Left forelimb (tissue), 1 donor: Measurements from ENCODE around the gene NSD1.
"Not testable (repeated sequence)": the region's sequence is repeated elsewhere in the genome, so short reads cannot be mapped to it uniquely, and the experiment has no call there.

Experiments
- DNase-seq: peaks from one replicate; pipeline ENCODE4 v3.0.0-alpha.2; 2018; ENCODE audit warnings: low spot score

NSD1 gene

DNA sequence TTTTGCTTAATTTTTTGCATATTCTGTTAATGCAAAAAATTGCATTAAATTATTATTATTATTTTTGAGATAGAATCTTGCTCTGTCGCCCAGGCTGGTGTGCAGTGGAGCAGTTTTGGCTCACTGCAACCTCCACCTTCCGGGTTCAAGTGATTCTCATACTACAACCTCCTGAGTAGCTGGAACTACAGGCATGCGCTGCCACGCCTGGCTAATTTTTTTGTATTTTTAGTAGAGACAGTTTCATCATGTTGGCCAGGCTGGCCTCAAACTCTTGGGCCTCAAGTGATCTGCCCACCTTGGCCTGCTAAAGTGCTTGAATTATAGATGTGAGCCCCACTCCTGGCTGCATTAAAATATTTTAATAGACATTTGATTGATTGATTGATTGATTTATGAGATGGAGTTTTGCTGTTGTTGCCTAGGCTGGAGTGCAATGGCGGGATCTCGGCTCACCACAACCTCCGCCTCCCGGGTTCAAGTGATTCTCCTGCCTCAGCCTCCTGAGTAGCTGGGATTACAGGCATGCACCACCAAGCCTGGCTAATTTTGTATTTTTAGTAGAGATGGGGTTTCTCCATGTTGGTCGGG lies 44.4 kb downstream of the NSD1 start:
- DNase-seq, result not testable (repeated sequence)

DNA sequence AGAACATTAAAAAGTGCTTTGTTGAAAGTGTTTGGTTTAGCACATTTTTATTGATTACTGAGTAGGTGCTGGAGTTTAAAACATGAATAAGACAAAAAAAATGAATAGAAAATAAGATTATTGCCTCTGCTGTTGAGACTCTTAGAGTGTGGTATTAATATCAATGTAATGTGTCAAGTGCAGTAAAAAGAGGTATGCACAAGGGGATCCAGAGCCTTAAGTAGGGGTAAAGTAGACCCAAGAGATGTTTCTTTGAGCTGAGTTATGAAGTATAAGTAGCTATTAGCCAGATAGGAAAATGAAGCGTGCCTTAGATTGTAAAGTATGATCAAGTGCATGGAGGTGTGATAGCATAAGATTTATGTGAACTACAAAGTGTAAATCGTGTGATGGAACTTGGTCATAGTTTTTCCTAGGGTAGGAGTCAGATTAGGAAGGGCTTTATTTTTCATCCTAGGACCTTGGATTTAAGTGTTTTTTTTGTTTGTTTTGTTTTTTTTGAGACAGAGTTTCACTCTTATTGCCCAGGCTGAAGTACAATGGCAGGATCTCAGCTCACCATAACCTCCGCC lies 45.2 kb downstream of the NSD1 start:
- no peak for DNase-seq

GRCh38 chr5:177179431-177179830 lies 45.9 kb downstream of the NSD1 start:
- no peak for DNase-seq

GRCh38 chr5:177183142-177183541 lies 49.6 kb downstream of the NSD1 start:
- DNase-seq, result no peak

DNA sequence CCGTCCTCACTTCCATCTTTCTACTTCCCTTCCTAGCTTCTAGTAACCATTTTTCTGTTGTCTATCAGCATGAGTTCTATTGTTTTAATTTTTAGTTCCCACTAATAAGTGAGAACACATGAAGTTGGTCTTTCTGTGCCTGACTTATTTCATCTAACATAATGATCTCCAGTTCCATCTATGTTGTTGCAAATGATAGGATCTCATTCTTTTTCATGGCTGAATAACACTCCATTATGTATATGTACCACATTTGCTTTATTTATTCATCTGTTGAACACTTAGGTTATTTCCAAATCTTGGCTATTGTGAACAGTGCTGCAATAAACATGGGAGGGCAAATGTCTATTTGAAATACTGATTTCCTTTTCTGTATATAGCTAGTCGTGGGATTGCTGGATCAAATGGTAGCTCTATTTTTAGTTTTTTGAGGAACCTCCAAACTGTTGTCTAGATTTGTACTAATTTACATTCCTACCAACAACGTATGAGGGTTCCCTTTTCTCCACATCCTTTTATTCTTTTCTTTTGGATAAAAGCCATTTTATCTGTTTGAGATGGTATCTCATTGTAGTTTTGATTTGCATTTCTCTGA lies 50.3 kb downstream of the NSD1 start:
- no peak for DNase-seq

DNA sequence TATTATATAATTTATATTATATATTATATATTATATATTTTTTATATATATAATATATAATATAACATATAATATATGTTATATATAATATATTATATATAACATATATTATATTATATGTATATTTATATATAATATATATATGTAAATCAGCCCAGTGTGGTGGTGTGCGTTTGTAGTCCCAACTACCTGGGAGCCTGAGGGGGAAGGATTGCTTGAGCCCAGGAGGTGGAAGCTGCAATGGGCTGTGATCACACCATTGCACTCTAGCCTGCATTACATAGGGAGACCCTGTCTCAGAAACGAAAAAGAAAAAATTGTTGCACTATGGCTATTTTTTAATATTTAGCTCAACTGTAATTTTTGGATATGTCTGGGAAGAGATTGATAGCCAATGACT lies 52.4 kb downstream of the NSD1 start:
- no peak for DNase-seq

GRCh38 chr5:177186645-177187044 lies 53.1 kb downstream of the NSD1 start:
- DNase-seq, result no peak

DNA sequence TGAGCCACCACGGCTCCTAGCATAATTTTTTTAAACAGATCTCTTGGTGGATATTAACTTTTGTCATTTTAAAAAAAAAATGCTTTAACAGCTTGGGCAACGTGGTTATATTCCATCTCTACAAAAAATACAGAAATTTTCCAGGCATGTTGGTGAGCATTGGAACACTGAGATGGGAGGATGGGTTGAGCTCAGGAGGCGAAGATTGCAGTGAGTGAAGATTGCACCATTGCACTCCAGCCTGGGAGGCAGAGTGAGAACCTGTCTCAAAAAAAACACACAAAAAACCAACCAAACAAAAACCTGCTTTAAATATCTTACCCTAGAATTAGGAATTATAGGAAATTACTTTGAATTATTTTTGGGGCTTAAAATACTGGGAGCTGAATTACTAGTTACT lies 55.2 kb downstream of the NSD1 start:
- DNase-seq, result no peak

DNA sequence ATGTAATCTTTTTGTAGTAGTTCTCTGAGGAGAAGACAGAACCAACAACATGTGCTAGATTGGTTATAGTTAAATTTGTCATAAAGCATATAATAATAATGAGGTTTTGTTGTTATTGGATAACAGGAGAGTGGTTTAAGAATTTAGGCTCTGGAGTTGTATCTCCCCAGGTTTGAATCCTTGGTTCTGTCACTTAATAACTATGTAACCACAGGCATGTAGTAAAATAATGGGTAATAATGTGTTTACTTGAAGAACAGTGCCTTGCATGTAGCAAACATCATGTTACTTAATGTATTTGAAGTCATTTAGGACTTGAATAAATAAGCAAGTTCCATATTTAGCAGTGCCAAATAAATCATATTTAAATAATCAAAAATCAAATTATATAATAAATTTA lies 55.8 kb downstream of the NSD1 start:
- DNase-seq, result no peak

- DNase-seq, result no peak
Observed at GRCh38 chr5:177189965-177190364, 56.4 kb downstream of the NSD1 start.

GRCh38 chr5:177194268-177194667 lies 60.7 kb downstream of the NSD1 start:
- DNase-seq, result no peak

DNA sequence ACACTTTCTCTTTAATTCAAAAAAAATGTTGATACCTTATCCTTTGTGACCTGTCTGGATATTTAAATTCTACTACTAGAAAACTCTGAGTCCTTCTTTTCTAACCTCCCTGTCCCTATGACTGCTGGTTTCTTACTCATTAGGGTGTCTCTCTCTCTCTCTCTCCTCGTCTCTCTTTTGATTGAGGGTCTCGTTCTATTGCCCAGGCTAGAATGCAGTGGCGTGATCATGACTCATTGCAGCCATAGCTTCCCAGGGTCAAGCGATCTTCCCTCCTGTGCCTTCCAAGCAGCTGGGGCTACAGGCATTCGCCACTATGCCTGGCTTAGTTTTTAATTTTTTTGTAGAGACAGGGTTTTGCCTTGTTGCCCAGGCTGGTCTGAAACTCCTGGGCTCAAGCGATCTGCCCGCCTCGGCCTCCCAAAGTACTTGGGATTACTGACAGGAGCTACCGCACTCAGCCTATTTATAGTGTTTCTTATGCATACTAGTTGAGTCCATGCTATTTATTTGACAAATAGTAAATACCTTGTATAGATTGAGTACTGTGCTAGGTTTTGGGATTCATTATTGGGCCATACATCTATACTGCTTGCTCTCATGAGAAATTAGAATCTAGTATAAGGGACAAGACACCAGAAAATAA lies 61.9 kb downstream of the NSD1 start:
- DNase-seq, result no peak

DNA sequence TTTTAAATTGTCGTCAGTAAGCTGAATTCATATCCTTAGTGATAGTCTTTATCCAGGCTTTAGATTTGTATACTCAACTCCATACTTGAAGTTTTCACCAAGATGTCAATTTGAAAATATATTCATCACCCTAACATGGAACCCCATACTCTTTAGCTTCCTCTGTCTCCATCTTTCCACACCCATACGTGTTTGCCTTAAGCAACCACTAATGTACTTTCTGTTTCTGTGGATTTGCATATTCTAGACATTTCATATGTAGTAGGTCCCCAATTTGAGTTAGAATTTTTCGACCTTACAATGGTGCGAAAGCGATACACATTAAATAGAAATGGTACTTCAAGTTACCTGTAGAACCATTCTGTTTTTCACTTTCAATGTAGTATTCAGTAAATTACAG lies 65.2 kb downstream of the NSD1 start:
- no peak for DNase-seq

GRCh38 chr5:177204281-177204680 lies 70.7 kb downstream of the NSD1 start:
- no peak for DNase-seq

GRCh38 chr5:177209610-177210009 lies 76.0 kb downstream of the NSD1 start:
- no peak for DNase-seq

GRCh38 chr5:177212242-177212641 lies 78.7 kb downstream of the NSD1 start:
- no peak for DNase-seq

DNA sequence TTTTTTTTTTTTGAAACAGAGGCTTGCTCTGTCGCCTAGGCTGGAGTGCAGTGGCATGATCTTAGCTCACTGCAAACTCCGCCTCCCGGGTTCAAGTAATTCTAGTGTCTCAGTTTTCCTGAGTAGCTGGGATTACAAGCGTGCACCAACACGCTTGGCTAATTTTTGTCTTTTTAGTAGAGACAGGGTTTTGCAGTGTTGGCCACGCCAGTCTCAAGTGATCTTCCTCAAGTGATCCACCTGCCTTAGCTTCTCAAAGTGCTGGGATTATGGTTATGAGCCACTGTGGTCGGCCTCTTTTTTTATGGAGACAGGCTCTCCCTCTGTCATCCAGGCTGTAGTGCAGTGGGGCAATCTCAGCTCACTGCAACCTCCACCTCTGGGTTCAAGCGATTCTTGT lies 87.0 kb downstream of the NSD1 start:
- no peak for DNase-seq

DNA sequence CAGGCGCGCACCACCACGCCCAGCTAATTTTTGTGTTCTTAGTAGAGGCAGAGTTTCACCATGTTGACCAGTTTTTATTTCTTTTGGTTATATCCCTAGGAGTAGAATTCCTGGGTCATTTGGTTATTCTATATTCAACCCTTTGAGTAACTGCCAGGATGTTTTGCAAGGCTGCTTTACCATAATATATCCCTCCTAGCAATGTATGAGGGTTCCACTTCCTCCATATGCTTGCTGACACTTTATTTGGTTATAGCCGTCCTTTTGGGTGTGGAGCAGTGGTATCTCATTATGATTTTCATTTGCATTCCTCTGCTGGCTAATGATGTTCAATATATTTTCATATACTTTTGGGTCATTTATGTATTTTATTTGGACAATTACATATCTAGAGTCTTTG lies 88.7 kb downstream of the NSD1 start:
- no peak for DNase-seq

DNA sequence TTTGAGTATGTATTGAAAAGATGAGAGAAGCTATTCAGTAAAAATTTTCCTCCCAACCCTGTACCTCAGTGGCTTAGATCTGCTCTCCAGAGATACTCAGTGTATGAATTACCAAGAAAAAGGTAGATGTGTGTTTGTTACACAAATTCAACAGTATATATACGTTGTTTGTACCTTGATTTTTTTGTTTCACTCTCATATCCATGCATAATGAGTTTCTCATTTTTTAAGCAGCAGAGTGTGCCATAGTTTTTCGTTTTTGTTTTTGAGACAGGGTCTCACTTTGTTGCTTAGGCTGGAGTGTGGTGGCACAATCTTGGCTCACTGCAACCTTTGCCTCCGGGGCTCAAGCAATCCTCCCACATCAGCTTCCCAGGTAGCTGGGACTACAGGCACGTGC lies 92.2 kb downstream of the NSD1 start:
- DNase-seq, result no peak

- DNase-seq, result no peak
Observed at GRCh38 chr5:177226860-177227259, 93.3 kb downstream of the NSD1 start.

DNA sequence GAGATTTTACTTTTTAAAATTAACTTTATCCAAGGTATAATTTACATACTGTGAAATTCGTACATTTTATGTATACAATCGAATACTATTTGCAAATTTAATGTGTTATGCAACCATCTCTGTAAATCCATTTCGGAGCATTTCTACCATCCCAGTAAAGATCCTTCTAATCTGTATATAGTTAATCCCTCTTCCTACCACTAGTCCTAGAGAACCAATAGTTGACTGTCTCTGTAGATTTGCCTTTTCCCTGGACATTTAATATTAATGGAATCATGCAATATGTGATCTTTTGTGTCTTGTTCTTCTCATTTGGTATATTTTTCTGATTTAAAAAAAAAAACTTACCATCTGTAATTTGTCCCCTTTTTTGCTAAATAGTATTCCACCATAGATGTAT lies 95.2 kb downstream of the NSD1 start:
- DNase-seq, result no peak

GRCh38 chr5:177230660-177231059 lies 97.1 kb downstream of the NSD1 start:
- no peak for DNase-seq

DNA sequence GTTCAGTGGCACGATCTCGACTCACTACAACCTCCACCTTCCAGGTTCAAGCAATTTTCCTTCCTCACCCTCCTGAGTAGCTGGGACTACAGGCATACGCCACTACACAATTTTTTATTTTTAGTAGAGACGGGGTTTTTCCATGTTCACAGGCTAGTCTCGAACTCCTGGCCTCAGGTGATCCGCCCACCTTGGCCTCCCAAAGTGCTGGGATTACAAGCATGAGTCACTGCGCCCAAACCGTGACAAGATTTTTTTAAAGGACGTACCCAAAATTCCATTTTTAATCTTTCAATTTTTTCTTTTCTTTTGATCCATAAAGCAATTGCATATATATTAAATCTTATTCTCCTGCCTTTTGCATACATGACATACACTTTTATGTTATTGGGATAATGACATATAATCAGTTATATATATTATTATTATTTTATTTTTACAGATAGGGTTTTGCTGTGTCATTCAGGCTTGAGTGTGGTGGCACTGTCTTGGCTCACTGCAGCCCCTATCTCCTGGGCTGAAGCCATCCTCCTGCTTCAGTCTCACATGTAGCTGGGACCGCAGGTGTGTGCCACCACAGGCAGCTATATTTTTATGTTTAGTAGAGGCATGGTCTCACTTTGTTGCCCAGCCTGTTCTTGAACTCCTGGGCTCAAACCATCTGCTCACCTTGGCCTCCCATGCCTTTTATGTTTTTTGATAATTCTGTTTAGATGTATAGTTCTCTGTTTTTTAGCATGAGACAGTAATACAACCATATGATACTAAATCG lies 98.1 kb downstream of the NSD1 start:
- DNase-seq, result no peak
